Activated naive CD4-positive, alpha-beta T cell treated with anti-CD3 and anti-CD28 coated beads, Interleukin-2, amount 10 ng/mL, durations not matched to agents 7 days and 5 days (primary cell): ENCODE data around the gene PDLIM3.

Source experiments
- CTCF ChIA-PET: fragments of 350-600 bp; sonication (Branson Sonifier 250); formaldehyde crosslinking; loops from one replicate; lab custom pipeline; 2021; ENCODE audit warnings: antibody characterized with exemption; lab: Charles Lee
- DNase-seq: peaks from one replicate; pipeline ENCODE4 v3.0.0-alpha.2; 2020
- H3K27ac Mint-ChIP-seq: one replicate; pipeline ENCODE4 v1.8.0; 2021; ENCODE audit warnings: mild to moderate bottlenecking, moderate library complexity, mixed read lengths
- H3K27me3 Mint-ChIP-seq: one replicate; pipeline ENCODE4 v1.8.0; 2021; ENCODE audit warnings: mild to moderate bottlenecking, mixed read lengths
- H3K36me3 Mint-ChIP-seq: one replicate; pipeline ENCODE4 v1.8.0; 2021; ENCODE audit warnings: mixed read lengths
- H3K4me1 Mint-ChIP-seq: one replicate; pipeline ENCODE4 v1.8.0; 2021; ENCODE audit warnings: mixed read lengths
- H3K4me3 Mint-ChIP-seq: one replicate; pipeline ENCODE4 v1.8.0; 2021; ENCODE audit warnings: mild to moderate bottlenecking, moderate library complexity, mixed read lengths
- H3K9me3 Mint-ChIP-seq: one replicate; pipeline ENCODE4 v1.8.0; 2021; ENCODE audit warnings: mixed read lengths

Gene PDLIM3

GRCh38 chr4:185464887-185465286 is 70.4 kb downstream of the PDLIM3 start:
- Mint-ChIP-seq H3K36me3 (no peaks in the 10 kb centered on the region), H3K4me3 (no peak overlapping the region), H3K9me3 (no peaks in the 10 kb centered on the region), H3K27me3 (peaks cover 55% of the 10 kb centered on the region), H3K27ac (no peak overlapping the region), H3K4me1 (no peaks in the 10 kb centered on the region)
- CTCF ChIA-PET, result no interaction called here
- no peak for DNase-seq

GRCh38 chr4:185464183-185464582 is 71.1 kb downstream of the PDLIM3 start:
- Mint-ChIP-seq H3K36me3 (no peaks in the 10 kb centered on the region), H3K27ac (no peak overlapping the region), H3K4me1 (no peaks in the 10 kb centered on the region), H3K9me3 (no peaks in the 10 kb centered on the region), H3K27me3 (peaks cover 54% of the 10 kb centered on the region), H3K4me3 (no peak overlapping the region)
- no peak for DNase-seq
- CTCF ChIA-PET, result no interaction called here

GRCh38 chr4:185463541-185463940 is 71.8 kb downstream of the PDLIM3 start:
- CTCF ChIA-PET, result no interaction called here
- no peak overlapping the region for H3K4me3 Mint-ChIP-seq
- H3K36me3 Mint-ChIP-seq, result no peaks in the 10 kb centered on the region
- H3K27ac Mint-ChIP-seq, result no peak overlapping the region
- DNase-seq, result no peak
- H3K4me1 Mint-ChIP-seq, result no peaks in the 10 kb centered on the region
- peaks cover 51% of the 10 kb centered on the region for H3K27me3 Mint-ChIP-seq
- H3K9me3 Mint-ChIP-seq, result no peaks in the 10 kb centered on the region

GRCh38 chr4:185461565-185461964 is 73.7 kb downstream of the PDLIM3 start:
- H3K36me3 Mint-ChIP-seq, result no peaks in the 10 kb centered on the region
- no peaks in the 10 kb centered on the region for H3K4me1 Mint-ChIP-seq
- CTCF ChIA-PET, result no interaction called here
- H3K9me3 Mint-ChIP-seq, result no peaks in the 10 kb centered on the region
- H3K27ac Mint-ChIP-seq, result no peak overlapping the region
- no peak for DNase-seq
- H3K27me3 Mint-ChIP-seq, result peaks cover 40% of the 10 kb centered on the region
- H3K4me3 Mint-ChIP-seq, result no peak overlapping the region

GRCh38 chr4:185457136-185457535 is 78.2 kb downstream of the PDLIM3 start:
- no peaks in the 10 kb centered on the region for H3K36me3 Mint-ChIP-seq
- CTCF ChIA-PET, result interaction anchor here (1.0 kb wide), 1 partner anchor 10 kb away, joined by 3 read pairs; no protein-coding TSS in a partner anchor
- H3K4me1 Mint-ChIP-seq, result no peaks in the 10 kb centered on the region

GRCh38 chr4:185456131-185456530 is 79.2 kb downstream of the PDLIM3 start:
- DNase-seq, result no peak
- CTCF ChIA-PET, result no interaction called here
- no peaks in the 10 kb centered on the region for H3K4me1 Mint-ChIP-seq
- H3K27ac Mint-ChIP-seq, result no peak overlapping the region
- no peaks in the 10 kb centered on the region for H3K9me3 Mint-ChIP-seq
- H3K4me3 Mint-ChIP-seq, result no peak overlapping the region
- no peaks in the 10 kb centered on the region for H3K36me3 Mint-ChIP-seq
- H3K27me3 Mint-ChIP-seq, result peaks cover 17% of the 10 kb centered on the region

More at GRCh38 chr4:185457136-185457535, 78.2 kb downstream of the PDLIM3 start:
- Mint-ChIP-seq H3K27me3 (peaks cover 22% of the 10 kb centered on the region), H3K27ac (no peak overlapping the region), H3K9me3 (no peaks in the 10 kb centered on the region), H3K4me3 (no peak overlapping the region)
- DNase-seq, result no peak
